Left lung (tissue), 10 donors: ENCODE measurements around the gene ERICH6. TPM values are rescaled to one million over a fixed set of nuclear protein-coding genes. Genes with fewer than 3 reads are reported as not detected.
A peak's percentile ranks its signal among the peaks of the same experiment; 100 is the strongest.

ENCODE experiments used
- ATAC-seq: fragments of 200-7000 bp; cut with Tn5 transposase; one replicate; pipeline ENCODE4 v1.9.1; 2020; ENCODE audit warnings: moderate library complexity
- DNase-seq, 4 donors: peaks; one replicate each; pipeline ENCODE4 v3.0.0-alpha.2; 2013 to 2020
- H3K27ac ChIP-seq, 2 donors: fragments of 200-600 bp; sonication (generic) in 1 of 2; one replicate each; pipeline versions ENCODE4 v1.5.0 to v1.8.0; 2020 to 2021
- H3K27me3 ChIP-seq, 2 donors: fragments of 200-600 bp; sonication (generic) in 1 of 2; one replicate each; pipeline versions ENCODE4 v1.5.0 to v1.8.0; 2020 to 2021
- H3K36me3 ChIP-seq, 2 donors: fragments of 200-600 bp; sonication (generic) in 1 of 2; one replicate each; pipeline versions ENCODE4 v1.5.0 to v1.8.0; 2020 to 2021
- H3K4me1 ChIP-seq, 2 donors: fragments of 200-600 bp; one replicate each; pipeline ENCODE4 v1.8.0; 2021
- H3K4me3 ChIP-seq, 2 donors: fragments of 200-600 bp; sonication (generic) in 1 of 2; one replicate each; pipeline versions ENCODE4 v1.5.0 to v1.8.0; 2020 to 2021; ENCODE audit warnings: mild to moderate bottlenecking in 1 of 2
- H3K9me3 ChIP-seq, 2 donors: fragments of 200-600 bp; sonication (generic) in 1 of 2; one replicate each; pipeline versions ENCODE4 v1.5.0 to v1.8.0; 2020 to 2021
- intact Hi-C, 2 donors: fragments of 100-400 bp; cut with DNase I; formaldehyde crosslinking; loops; one replicate each; pipeline versions ENCODE4 v1.11.2 to v1.14.2; 2022
- polyA plus RNA-seq, 6 donors: library from polyadenylated mRNA; unstranded; fragments of 120-200 nt; gene quantifications; one replicate each; pipeline ENCODE4 v1.2.1, GENCODE V29; 2013; ENCODE audit not compliant: insufficient read length in 6 of 6
- total RNA-seq, 2 donors: library from RNA; stranded (reverse); fragmentation: NEBNext Ultra II Directional; extraction: Animal tissue kit (Norgen Biotek cat#: 25700); gene quantifications; one replicate each; pipeline ENCODE4 v1.2.1, GENCODE V29; 2021
- TF ChIP-seq, protein P1 (sequence below), 2 donors: fragments of 200-600 bp; sonication (generic) in 1 of 2; IDR thresholded peaks; one replicate each; pipeline versions ENCODE4 v1.5.0 to v1.8.0; 2021; ENCODE audit warnings: antibody characterized with exemption in 2 of 2
- donor health status: DM: no; HTN: yes; CAD: no.
- donor health status: DM: no; HTN: no; CAD: no.

ERICH6 gene
- total and polyA plus RNA-seq, 8 donors = 0.34 to 1.7 (median 0.88) TPM; not detected in 2

GRCh38 chr3:150635526-150635925, 68.2 kb downstream of the ERICH6 start:
- H3K9me3 ChIP-seq = no peaks in the 10 kb centered on the region
- peaks cover 0 to 5% of the 10 kb centered on the region in 2 donors for H3K4me1 ChIP-seq
- H3K27me3 ChIP-seq = no peaks in the 10 kb centered on the region
- H3K36me3 ChIP-seq = peaks cover 0 to 12% of the 10 kb centered on the region in 2 donors
- DNase-seq = peak in 1 of 4 donors; percentile 5
- H3K27ac ChIP-seq = no peak overlapping the region
- H3K4me3 ChIP-seq = no peak overlapping the region
- ATAC-seq = no peak
- TF ChIP-seq, protein P1, sequence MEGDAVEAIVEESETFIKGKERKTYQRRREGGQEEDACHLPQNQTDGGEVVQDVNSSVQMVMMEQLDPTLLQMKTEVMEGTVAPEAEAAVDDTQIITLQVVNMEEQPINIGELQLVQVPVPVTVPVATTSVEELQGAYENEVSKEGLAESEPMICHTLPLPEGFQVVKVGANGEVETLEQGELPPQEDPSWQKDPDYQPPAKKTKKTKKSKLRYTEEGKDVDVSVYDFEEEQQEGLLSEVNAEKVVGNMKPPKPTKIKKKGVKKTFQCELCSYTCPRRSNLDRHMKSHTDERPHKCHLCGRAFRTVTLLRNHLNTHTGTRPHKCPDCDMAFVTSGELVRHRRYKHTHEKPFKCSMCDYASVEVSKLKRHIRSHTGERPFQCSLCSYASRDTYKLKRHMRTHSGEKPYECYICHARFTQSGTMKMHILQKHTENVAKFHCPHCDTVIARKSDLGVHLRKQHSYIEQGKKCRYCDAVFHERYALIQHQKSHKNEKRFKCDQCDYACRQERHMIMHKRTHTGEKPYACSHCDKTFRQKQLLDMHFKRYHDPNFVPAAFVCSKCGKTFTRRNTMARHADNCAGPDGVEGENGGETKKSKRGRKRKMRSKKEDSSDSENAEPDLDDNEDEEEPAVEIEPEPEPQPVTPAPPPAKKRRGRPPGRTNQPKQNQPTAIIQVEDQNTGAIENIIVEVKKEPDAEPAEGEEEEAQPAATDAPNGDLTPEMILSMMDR (IDR thresholded peaks at IDR 0.05) = no peak
- intact Hi-C loops = no loop called here

GRCh38 chr3:150635076-150635475, 68.6 kb downstream of the ERICH6 start:
- Histone ChIP-seq H3K27ac (no peak overlapping the region), H3K4me3 (no peak overlapping the region), H3K36me3 (peaks cover 0 to 15% of the 10 kb centered on the region in 2 donors), H3K27me3 (no peaks in the 10 kb centered on the region), H3K4me1 (peaks cover 0 to 5% of the 10 kb centered on the region in 2 donors), H3K9me3 (no peaks in the 10 kb centered on the region)
- no peak for DNase-seq
- TF ChIP-seq, protein P1 (IDR thresholded peaks at IDR 0.05) = no peak
- intact Hi-C loops = no loop called here
- no peak for ATAC-seq

- peaks cover 0 to 45% of the 10 kb centered on the region in 2 donors for H3K36me3 ChIP-seq
- intact Hi-C loops = no loop called here
- H3K4me1 ChIP-seq = peaks cover 0 to 5% of the 10 kb centered on the region in 2 donors
- no peaks in the 10 kb centered on the region for H3K27me3 ChIP-seq
- H3K27ac ChIP-seq = no peak overlapping the region
- TF ChIP-seq, protein P1 (IDR thresholded peaks at IDR 0.05) = no peak
- no peaks in the 10 kb centered on the region for H3K9me3 ChIP-seq
- no peak overlapping the region for H3K4me3 ChIP-seq
- no peak for DNase-seq
- ATAC-seq = no peak
These were observed 72.1 kb downstream of the ERICH6 start for GRCh38 chr3:150631515-150632221.

- H3K4me1 ChIP-seq = no peaks in the 10 kb centered on the region
- H3K36me3 ChIP-seq = peaks cover 0 to 65% of the 10 kb centered on the region in 2 donors
- H3K4me3 ChIP-seq = no peak overlapping the region
- intact Hi-C loops = no loop called here
- ATAC-seq (no peak), DNase-seq (peak in 2 of 4 donors; percentile 20 to 45)
- TF ChIP-seq, protein P1 (IDR thresholded peaks at IDR 0.05) = no peak
- no peaks in the 10 kb centered on the region for H3K9me3 ChIP-seq
- no peaks in the 10 kb centered on the region for H3K27me3 ChIP-seq
- H3K27ac ChIP-seq = no peak overlapping the region
These were observed 76.2 kb downstream of the ERICH6 start for GRCh38 chr3:150627557-150627956.

GRCh38 chr3:150626148-150626930, 77.4 kb downstream of the ERICH6 start:
- no peak for DNase-seq
- Histone ChIP-seq H3K27ac (no peak overlapping the region), H3K9me3 (no peaks in the 10 kb centered on the region), H3K4me1 (peaks cover 0 to 8% of the 10 kb centered on the region in 2 donors), H3K27me3 (no peaks in the 10 kb centered on the region), H3K4me3 (no peak overlapping the region), H3K36me3 (peaks cover 0 to 62% of the 10 kb centered on the region in 2 donors)
- no peak for ATAC-seq
- intact Hi-C loops = no loop called here
- TF ChIP-seq, protein P1 (IDR thresholded peaks at IDR 0.05) = no peak
